GM19239 (cell line): Measurements from ENCODE around the gene TNFAIP2.
A peak's percentile ranks its signal among the peaks of the same experiment; 100 is the strongest.

ENCODE experiments used
- DNase-seq: peaks from one replicate; pipeline ENCODE4 v3.0.0; 2011; ENCODE audit warnings: low spot score; ENCODE audit not compliant: insufficient read length
- FAIRE-seq: peaks from 2 replicates; lab custom pipeline; 2011; peaks lifted over from hg19 to GRCh38; lab: Jason Lieb, UNC

TNFAIP2 gene

GRCh38 chr14:103121121-103121845 lies 2.0 kb upstream of the TNFAIP2 start:
- FAIRE-seq (no peak), DNase-seq (no peak)

- DNase-seq (no peak), FAIRE-seq (no peak)
These were observed 1.2 kb upstream of the TNFAIP2 start for GRCh38 chr14:103121846-103122584.

GRCh38 chr14:103122585-103122946 lies 695 bp upstream of the TNFAIP2 start:
- DNase-seq, result no peak
- no peak for FAIRE-seq

- DNase-seq, result no peak
- FAIRE-seq, result peak; percentile 45
These were observed 606 bp downstream of the TNFAIP2 start for GRCh38 chr14:103123634-103124500.

- FAIRE-seq (no peak), DNase-seq (no peak)
These were observed 1.3 kb downstream of the TNFAIP2 start for GRCh38 chr14:103124501-103125001.

GRCh38 chr14:103125098-103126070 lies 2.1 kb downstream of the TNFAIP2 start:
- no peak for FAIRE-seq
- DNase-seq, result no peak

GRCh38 chr14:103126088-103126872 lies 3.0 kb downstream of the TNFAIP2 start:
- no peak for FAIRE-seq
- no peak for DNase-seq

- FAIRE-seq (no peak), DNase-seq (no peak)
These were observed 3.6 kb downstream of the TNFAIP2 start for GRCh38 chr14:103126873-103127304.

- no peak for FAIRE-seq
- no peak for DNase-seq
These were observed 4.1 kb downstream of the TNFAIP2 start for GRCh38 chr14:103127356-103127755.

GRCh38 chr14:103127861-103128598 lies 4.8 kb downstream of the TNFAIP2 start:
- no peak for FAIRE-seq
- no peak for DNase-seq

- no peak for FAIRE-seq
- peak; percentile 4 for DNase-seq
These were observed 5.5 kb downstream of the TNFAIP2 start for GRCh38 chr14:103128631-103129300.

GRCh38 chr14:103129301-103130016 lies 6.2 kb downstream of the TNFAIP2 start:
- no peak for FAIRE-seq
- DNase-seq, result peak; percentile 13

GRCh38 chr14:103130017-103130764 lies 6.9 kb downstream of the TNFAIP2 start:
- FAIRE-seq (no peak), DNase-seq (no peak)

- DNase-seq, result no peak
- no peak for FAIRE-seq
These were observed 7.7 kb downstream of the TNFAIP2 start for GRCh38 chr14:103130965-103131364.

GRCh38 chr14:103131580-103131979 lies 8.3 kb downstream of the TNFAIP2 start:
- no peak for FAIRE-seq
- no peak for DNase-seq
